AG09309 (cell line): ENCODE data around the gene SLC5A10.

ENCODE experiments used
- DNase-seq: peaks from one replicate; pipeline ENCODE4 v3.0.0-alpha.2; 2010; ENCODE audit warnings: low read depth
- H3K4me3 ChIP-seq: 2 replicates; pipeline ENCODE4 v1.5.1; 2011; ENCODE audit warnings: mild to moderate bottlenecking, low read depth, low read length, moderate library complexity; ENCODE audit not compliant: control insufficient read depth
- CTCF ChIP-seq: IDR thresholded peaks from 2 replicates; pipeline ENCODE4 v1.5.1; 2011; ENCODE audit warnings: mild to moderate bottlenecking, low read depth, low read length, inconsistent platforms; ENCODE audit not compliant: insufficient read depth, control insufficient read depth; ENCODE audit errors: missing control alignments

The SLC5A10 gene

GRCh38 chr17:19005789-19006430 lies 53.9 kb downstream of the SLC5A10 start:
- H3K4me3 ChIP-seq = no peak overlapping the region
- DNase-seq = no peak
- TF ChIP-seq CTCF = no peak

- no peak for DNase-seq
- no peak for TF ChIP-seq CTCF
- no peak overlapping the region for H3K4me3 ChIP-seq
Measured at GRCh38 chr17:19006698-19007097, 54.7 kb downstream of the SLC5A10 start.

DNA sequence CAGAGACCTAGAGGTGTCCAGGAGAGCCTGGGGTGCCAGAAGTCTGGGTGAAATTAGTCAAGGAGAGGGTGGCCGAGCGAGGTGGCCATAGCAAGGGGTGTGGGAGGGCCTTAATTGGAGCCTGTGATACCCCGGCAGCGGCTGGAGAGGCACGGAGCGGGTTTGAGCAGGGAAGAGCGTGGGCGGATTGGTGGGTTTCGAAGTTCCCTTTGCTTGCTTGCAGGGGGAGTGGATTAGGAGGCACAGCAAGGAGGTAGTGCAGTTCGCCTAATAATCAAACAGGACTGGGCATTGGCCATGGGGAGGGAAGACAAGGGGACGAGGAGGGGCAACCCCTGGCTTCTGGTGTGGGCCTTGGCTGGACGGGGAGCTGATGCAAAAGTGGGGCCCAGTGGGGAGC lies 58.0 kb downstream of the SLC5A10 start:
- no peak for TF ChIP-seq CTCF
- DNase-seq = no peak
- no peak overlapping the region for H3K4me3 ChIP-seq

GRCh38 chr17:19010729-19011505 lies 59.0 kb downstream of the SLC5A10 start:
- no peak for DNase-seq
- H3K4me3 ChIP-seq = no peak overlapping the region
- no peak for TF ChIP-seq CTCF

DNA sequence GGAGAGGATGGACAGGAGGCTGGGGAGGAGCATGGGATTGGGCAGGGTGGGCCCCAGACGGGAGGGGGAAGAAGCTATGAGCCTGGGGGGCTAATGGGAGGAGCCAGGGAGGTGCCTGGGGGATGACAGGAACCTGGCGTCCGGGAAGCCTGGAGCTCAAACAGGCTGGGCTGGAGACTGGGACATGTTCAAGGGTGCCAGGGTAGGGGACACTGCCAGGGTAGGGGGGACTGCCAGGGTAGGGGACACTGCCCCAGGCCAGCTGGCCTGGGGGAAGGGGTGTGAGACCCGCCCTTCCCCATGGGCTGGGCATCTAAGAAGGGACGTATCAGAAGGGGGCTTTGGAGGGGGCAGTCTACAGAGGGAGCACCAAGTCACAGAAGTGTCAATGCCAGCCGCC lies 59.6 kb downstream of the SLC5A10 start:
- TF ChIP-seq CTCF = no peak
- H3K4me3 ChIP-seq = no peak overlapping the region
- DNase-seq = no peak

DNA sequence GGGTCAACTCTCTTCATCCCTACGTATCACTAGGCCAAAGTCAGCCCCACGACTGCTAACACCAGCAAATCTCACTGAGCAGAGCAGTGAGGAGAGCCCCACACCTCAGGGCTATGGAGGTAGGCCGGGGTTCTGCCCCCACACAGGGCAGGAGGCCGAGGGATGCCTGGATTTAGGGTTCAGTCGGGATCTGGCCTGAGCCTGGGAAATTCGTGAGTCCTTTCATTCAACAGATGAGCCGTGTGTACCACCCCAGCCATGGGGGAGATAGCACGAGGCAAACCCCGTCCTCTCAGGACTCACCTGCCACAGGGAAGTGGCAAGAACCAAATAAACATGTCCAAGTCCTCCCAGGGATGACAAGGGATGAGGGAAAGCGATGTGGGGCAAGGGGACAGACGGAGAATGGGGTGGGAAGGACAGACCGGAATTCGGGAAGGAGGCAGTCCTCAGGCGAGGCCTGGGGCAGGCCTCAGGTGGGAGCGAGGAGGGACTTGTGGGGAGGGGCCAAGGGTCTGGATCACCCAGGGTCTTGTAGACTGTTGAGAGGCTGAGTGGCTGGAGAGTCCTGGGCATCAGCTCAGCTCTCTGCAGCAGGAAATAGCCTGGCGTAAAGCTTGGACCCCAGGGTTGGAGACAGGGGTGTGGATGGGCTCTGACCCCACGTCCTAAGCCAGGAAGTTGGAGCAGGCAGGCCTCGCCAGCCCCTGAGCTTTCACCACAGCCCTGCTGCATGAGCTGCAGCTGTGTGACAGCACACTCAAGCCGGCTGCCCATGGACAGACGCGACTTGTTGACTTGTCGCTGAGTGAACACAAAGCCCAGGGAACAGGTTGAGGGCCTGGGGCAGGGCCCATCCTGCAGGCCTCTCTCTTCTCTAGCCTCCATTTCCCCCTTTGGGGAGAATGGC lies 60.5 kb downstream of the SLC5A10 start:
- H3K4me3 ChIP-seq = no peak overlapping the region
- DNase-seq = no peak
- TF ChIP-seq CTCF = no peak
